Stimulated activated CD8-positive, alpha-beta memory T cell treated with anti-CD3 and anti-CD28 coated beads, Interleukin-12 subunit alpha, Interleukin-12 subunit beta, amount 100 ng/mL, for 24 hours (primary cell): ENCODE results near the gene HIRIP3.
A peak's percentile ranks its signal among the peaks of the same experiment; 100 is the strongest.

Source experiments
- DNase-seq: peaks from one replicate; pipeline ENCODE4 v3.0.0-alpha.2; 2020; ENCODE audit errors: extremely low read depth

Gene HIRIP3

GRCh38 chr16:29999605-30000004 is 4.2 kb upstream of the HIRIP3 start:
- DNase-seq, result no peak

DNA sequence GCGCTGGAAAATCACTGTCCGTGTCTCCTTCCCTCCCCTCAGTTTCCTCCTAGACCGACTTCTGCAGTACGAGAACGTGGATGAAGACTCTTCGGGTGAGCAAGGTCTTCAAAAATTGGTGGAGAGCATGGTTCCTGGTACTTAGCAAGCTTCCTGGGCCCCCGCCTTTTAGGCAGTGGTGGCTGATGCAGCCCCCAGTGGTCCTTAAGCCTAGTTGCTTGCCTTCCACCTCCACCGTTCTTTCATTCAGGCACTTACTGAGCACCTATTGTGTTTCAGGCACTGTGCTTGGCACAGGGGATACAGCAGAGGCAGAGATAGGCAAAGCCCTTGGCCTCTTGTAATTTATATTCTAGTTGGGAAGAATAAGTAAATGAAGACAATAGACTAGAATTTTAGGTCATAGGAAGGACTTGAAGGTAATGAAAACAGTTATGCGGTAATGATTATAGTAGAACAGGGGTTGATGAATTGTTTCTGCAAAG is 1.4 kb upstream of the HIRIP3 start:
- DNase-seq, result no peak

GRCh38 chr16:29995911-29996765 is 721 bp upstream of the HIRIP3 start, which contains the start of gene INO80E:
TSS of gene INO80E (plus strand) at chr16:29996241. CDS start at chr16:29996311, 70 bp downstream.
- peak; percentile 98 for DNase-seq

- DNase-seq, result peak; percentile 39
Measured at GRCh38 chr16:29994600-29995323, 655 bp downstream of the HIRIP3 start.

DNA sequence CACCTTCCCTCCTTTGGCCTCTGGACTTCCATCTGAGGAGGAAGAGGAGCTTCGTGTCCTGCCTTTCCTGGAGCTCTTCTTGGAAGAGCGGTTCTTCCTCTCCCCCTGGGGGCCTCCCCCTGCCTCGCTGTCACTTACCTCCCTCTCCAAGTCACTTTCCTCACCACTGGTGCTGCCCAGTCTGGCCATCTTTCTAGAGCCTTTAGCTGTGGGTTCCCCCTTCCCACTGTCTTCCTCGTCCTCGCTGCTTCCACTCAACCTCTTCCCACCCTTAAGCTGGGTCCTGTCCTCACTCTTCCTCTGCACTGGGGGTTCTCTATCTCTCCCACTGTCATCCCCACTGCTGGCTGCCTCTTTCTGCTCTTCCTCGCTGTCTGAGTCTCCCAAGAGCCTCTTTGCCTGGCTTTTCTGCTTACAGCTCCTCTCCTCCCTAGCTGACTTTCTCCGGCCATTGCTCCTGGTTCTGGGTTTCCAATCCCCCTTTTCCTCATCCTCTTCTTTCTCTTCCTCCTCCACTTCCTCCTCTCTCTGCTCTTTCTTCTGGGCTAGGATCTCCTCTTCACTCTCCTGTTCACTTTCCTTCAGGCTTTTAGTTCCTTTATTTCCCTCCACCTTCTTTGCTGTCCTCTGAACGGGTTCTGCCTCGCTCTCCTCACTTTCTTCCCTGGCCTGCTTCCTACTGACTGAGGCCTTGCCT is 1.4 kb downstream of the HIRIP3 start:
- no peak for DNase-seq

GRCh38 chr16:29993191-29993902 is 2.1 kb downstream of the HIRIP3 start:
- no peak for DNase-seq

DNA sequence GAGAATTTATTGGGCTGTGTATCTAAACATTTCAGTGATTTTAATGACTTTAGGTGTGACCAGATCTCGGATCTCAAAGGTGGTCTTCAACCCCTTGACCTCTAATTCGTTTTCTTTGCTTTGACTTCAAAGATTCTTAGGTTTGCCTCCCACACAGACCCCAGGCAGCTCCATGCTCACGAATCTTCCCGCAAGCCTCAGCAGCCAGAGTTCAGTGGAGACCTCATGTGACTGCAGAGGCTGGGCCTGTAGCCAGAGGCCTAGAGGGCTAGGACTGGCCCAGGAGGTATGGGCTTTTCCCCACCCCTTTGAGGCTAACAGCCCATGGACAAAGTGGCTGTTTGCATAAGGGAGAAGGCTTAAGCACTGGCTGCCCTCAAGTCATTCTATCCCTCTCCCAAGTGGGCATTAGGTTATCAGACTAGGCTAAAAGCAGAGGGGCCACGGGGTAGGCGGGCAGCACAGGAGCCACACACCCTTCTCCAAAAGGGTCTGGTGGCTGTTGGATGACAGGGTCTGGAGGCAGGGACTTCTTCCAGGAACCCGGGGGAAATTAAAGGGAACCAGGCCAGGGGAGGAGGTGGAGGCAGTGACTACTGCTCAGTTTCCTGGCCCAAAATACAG is 3.0 kb downstream of the HIRIP3 start:
- DNase-seq, result no peak

GRCh38 chr16:29991571-29991904 is 3.9 kb downstream of the HIRIP3 start:
- no peak for DNase-seq

- no peak for DNase-seq
Measured at GRCh38 chr16:29990883-29991570, 4.4 kb downstream of the HIRIP3 start.

DNA sequence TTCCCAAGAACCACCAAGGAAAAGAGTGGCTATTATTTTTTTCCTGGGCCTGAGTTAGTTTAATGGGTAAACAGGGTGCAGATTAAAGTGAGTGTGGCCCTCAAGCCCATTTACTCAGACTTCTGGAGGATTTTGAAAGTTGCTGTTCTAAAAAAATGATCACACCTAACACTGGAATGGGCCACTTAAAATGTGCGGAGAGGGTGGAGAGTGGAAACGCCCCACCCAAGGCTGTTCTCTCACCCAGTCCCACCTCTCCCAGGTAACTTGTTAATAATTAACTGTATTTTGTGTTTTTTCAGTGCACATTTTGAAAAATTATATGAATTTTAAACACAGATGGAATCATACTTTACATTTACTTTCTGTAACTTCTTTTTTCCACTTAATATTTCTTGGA is 5.4 kb downstream of the HIRIP3 start:
- no peak for DNase-seq

- DNase-seq, result no peak
Measured at GRCh38 chr16:29989111-29989858, 6.1 kb downstream of the HIRIP3 start.

DNA sequence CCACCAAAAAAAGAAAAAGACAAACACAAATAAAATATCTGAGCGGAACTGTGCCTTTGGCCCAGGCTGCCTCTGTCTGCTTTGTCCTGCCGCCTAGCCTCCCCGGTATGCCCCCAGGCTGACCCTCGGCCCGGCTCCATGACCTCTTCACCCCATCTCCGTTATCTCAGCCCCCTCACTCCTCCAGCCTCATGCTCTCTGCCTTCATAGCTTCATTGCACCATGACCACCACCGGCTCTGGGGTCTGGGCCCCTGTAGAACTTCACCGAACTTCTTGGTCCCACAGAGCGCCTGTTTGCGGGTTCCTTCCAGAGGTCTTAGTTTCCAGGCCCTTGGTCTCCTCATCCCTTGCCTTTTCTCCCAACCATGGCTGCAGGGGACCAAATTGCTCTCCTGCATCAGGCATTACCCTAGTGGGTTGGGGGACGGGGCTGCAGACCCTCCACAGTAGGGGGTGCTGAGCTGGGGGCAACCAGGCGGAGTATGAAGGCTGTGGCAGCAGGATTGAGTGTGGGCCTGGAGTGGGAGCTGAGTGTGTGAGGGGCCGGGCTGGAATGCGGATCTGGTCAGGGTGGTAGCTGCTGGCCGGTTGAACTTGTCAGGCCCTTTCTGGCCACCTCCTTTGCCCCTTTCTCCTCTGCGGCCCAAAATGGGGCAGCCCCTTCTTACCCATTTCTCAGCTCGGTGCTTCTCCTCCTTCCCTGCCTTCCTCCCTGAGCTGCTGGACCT is 6.9 kb downstream of the HIRIP3 start:
- DNase-seq, result no peak

DNA sequence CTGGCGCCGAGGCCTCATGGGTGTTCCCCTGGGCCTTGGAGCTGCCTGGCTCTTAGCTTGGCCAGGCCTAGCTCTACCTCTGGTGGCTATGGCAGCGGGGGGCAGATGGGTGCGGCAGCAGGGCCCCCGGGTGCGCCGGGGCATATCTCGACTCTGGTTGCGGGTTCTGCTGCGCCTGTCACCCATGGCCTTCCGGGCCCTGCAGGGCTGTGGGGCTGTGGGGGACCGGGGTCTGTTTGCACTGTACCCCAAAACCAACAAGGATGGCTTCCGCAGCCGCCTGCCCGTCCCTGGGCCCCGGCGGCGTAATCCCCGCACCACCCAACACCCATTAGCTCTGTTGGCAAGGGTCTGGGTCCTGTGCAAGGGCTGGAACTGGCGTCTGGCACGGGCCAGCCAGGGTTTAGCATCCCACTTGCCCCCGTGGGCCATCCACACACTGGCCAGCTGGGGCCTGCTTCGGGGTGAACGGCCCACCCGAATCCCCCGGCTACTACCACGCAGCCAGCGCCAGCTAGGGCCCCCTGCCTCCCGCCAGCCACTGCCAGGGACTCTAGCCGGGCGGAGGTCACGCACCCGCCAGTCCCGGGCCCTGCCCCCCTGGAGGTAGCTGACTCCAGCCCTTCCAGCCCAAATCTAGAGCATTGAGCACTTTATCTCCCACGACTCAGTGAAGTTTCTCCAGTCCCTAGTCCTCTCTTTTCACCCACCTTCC is 7.9 kb downstream of the HIRIP3 start:
- no peak for DNase-seq

GRCh38 chr16:29986931-29987330 is 8.5 kb downstream of the HIRIP3 start:
- no peak for DNase-seq

DNA sequence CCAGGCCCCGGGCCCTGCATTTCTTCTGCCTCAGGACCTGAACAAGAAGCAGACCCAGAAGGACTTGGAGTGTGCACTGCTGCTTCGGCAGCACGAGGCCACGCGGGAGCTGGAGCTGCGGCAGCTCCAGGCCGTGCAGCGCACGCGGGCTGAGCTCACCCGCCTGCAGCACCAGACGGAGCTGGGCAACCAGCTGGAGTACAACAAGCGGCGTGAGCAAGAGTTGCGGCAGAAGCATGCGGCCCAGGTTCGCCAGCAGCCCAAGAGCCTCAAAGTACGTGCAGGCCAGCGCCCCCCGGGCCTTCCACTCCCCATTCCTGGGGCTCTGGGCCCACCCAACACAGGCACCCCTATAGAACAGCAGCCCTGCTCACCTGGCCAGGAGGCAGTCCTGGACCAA is 9.2 kb downstream of the HIRIP3 start:
- no peak for DNase-seq

DNA sequence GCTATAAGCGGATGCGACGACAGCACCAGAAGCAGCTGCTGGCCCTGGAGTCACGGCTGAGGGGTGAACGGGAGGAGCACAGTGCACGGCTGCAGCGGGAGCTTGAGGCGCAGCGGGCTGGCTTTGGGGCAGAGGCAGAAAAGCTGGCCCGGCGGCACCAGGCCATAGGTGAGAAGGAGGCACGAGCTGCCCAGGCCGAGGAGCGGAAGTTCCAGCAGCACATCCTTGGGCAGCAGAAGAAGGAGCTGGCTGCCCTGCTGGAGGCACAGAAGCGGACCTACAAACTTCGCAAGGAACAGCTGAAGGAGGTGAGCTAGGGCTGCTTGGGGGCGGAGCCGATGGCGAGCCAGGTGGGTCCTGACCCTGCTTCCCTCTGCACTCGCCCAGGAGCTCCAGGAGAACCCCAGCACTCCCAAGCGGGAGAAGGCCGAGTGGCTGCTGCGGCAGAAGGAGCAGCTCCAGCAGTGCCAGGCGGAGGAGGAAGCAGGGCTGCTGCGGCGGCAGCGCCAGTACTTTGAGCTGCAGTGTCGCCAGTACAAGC is 10.1 kb downstream of the HIRIP3 start:
- no peak for DNase-seq

DNA sequence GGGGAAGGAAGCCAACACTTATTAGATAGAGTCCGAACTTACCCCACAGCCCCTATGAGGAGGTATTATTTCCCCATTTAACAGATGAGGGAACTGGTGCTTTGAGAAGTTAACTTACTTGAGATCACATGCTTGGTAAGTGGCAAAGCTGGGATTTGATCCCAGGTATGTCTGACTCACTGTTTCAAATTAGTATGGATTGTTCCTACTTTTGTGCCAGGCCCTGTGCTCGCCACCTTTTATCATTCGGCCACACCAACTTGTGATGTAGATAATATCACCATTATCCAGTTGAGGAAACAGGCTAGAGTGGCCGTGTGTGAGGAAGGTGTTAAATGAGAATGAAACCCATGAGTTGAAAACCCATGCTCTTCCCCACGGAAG is 10.7 kb downstream of the HIRIP3 start:
- DNase-seq, result no peak

- DNase-seq, result no peak
Measured at GRCh38 chr16:29984137-29984763, 11.2 kb downstream of the HIRIP3 start.
